HG03175 (cell line): ENCODE measurements around the gene DLD.
"Not testable (repeated sequence)": the region's sequence is repeated elsewhere in the genome, so short reads cannot be mapped to it uniquely, and the experiment has no call there.

Source experiments
- ATAC-seq: cut with Tn5 transposase; IDR thresholded peaks from one replicate; pipeline ENCODE4 v1.9.1; 2021; ENCODE audit warnings: mild to moderate bottlenecking, moderate library complexity; ENCODE audit not compliant: unreplicated experiment

The DLD gene

GRCh38 chr7:107940951-107941350, 50.0 kb downstream of the DLD start:
- ATAC-seq = no peak

GRCh38 chr7:107943018-107943417, 52.0 kb downstream of the DLD start:
- ATAC-seq = no peak

DNA sequence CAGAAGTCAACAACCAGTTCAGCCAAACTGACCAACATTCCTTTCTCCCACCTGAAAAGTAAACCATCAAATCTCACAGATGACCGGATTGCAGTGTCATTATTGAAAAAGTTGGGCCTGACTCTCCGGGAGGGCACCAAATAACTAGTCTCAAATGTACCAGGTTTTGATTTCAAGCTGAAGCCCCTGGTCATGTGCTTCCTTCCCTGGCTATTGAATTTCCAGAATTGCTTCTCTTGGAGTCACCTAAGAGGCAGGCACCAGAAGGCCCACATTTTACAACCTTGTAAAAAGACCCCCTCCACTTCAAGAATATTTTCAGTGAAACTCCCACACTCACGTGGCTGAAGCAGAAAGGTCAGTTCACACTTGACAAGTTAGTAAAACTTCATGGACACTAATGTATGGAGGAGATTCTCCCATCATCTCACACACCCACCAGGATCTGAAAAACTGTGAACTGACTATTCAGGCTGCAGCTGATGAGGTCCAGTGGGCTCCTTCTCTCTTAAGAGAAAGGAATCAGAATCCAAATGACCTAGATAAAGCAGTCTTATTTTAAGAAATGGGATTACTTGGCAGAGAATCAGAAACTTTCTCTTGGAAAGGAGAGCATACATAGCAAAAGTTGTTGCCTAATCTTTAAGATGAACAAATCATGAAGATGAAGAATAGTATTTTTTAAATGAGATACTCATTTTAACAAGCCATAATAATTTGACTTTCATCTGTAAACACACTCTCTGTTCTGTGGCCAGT, 53.6 kb downstream of the DLD start:
- no peak for ATAC-seq

GRCh38 chr7:107945332-107945731, 54.3 kb downstream of the DLD start:
- no peak for ATAC-seq

- ATAC-seq = no peak
Observed at GRCh38 chr7:107946451-107946850, 55.5 kb downstream of the DLD start.

- no peak for ATAC-seq
Observed at GRCh38 chr7:107946881-107947280, 55.9 kb downstream of the DLD start.

DNA sequence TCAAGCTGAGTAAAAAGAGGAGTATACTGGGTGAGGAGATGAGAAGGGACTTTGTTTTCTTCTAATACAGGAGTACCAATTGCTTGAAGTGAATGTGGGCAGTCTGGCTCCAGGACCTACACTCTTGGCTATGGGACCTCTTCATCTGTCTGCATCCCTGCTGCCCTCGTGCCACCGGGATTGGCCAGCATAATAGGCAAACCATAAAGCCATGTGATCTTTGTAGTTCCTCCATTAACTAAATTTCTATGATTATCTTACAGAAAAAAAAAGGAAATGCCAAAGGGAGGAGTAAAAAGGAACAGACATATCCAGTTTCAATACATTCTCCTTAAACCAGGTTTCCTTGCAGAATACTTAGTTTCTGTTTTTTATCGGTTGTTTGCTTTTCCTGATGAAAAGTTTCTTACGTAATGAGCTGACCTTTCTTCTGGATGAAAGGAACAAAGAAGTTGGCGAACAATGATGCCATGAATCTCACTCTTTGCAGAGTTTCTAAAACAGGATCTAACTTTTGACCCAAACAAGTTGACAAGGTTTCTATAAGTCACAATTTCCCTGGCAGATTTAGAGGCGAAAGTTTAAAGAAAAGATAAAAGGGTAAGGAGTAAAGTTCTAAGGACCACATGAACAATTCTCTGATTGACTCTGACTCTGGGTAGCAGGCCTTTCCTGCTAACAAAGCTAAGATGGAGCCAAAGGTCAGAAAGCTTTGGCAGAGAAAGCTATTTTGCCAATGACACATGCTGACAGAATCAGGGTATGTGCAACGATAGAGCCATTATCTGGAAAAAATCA, 57.9 kb downstream of the DLD start:
- ATAC-seq = no peak

GRCh38 chr7:107949443-107949935, 58.5 kb downstream of the DLD start:
- no peak for ATAC-seq

DNA sequence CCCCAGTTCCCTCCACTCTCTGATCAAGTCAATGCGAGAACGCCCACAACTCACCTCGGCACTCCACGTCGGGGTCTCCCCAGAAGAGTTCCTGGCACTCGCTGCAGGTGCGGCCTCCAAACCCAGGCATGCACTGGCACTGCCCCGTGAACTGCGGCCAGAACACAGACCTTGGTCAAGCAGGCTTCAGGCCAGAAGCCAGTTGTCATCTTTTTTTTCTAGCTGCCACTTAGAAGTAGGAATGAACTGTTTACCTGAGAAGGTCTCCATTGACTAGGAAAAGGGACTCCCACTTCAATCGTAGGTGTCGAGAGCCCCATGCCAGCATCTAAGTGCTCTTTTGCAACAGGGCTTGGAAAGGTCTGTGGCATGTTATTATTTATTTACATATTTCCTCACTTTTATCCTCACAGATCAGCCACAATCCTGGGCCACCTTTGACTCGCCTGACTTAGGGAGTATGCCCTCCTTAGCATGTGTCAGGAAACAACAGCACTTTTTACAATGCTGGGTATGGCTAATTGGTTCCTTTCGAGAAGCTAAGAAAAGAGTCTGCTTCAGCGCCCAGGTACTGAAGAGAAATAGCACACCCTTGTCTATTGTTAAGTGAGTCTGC, 60.3 kb downstream of the DLD start:
- no peak for ATAC-seq

DNA sequence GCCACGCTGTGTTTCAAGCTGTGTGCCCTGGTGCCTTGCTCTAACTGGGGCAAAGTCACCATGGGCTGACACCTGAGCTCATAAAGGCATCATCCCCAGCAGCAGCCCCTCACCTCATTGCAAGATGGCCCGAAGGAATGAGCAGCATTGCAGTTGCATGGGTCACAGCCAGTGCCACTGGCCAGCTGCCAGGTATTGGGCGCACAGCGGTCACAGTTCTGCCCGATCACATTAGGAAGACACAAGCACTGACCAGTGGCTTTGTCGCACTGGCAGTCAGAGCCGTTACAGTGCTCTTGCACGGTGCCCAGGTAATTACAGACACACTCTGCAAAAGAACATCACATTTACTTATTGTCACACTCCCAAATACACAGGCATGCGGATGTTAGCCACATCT, 60.9 kb downstream of the DLD start:
- ATAC-seq = no peak

- ATAC-seq = no peak
Observed at GRCh38 chr7:107953265-107953923, 62.4 kb downstream of the DLD start.

- no peak for ATAC-seq
Observed at GRCh38 chr7:107953924-107954303, 62.9 kb downstream of the DLD start.

- no peak for ATAC-seq
Observed at GRCh38 chr7:107955394-107955793, 64.4 kb downstream of the DLD start.

- not testable (repeated sequence) for ATAC-seq
Observed at GRCh38 chr7:107956950-107957349, 66.0 kb downstream of the DLD start.

DNA sequence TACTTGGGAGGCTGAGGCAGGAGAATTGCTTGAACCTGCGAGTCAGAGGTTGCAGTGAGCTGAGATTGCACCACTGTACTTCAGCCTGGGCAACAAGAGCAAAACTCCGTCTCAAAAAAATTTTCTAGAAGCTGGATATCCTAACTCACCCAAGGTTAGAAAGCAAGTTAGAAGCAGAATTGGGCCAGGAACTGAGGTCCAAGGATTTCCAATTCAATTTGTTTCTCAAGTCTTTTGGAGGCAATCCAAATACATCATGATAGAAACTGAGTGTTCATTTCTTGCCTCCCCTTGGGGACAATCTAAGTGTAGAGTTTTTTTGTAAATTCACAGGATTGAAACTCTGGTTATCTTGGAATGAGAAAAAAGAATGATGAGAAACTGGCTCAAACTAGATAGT, 66.5 kb downstream of the DLD start:
- ATAC-seq = no peak

DNA sequence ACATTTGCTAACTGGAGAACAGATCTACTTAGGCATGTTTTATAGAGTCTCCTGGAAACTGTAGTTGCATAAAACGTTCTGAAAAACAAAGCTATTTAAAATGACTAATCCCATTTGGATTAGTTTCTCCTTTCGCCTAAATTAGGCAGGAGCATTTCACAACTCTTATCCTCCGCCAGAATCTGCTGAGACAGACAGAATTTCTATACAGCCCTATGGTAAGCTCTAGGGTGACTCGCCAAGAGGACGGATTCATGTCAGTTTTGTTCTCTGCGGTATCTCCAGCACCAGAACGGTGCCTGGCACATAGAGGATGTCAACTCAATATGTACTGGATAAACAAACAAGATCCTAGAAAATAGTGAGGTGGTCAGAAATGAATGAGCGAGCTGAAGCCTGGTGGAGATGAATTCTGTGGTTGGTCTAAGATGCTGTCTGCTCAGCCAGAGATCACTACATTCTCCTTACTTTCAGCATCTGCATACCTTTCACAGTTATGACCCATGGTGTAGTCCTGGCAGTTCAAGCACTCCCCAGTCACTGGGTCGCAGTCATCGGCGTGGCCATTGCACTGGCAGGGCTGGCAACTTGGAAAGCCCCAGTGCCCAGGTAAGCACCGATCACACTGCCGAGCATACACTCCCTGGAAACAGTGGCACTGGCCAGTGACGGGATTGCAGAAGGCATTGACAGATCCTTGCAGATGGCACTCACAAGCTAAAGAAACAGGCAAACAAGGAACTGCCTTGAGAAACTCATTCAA, 68.0 kb downstream of the DLD start:
- ATAC-seq = no peak

DNA sequence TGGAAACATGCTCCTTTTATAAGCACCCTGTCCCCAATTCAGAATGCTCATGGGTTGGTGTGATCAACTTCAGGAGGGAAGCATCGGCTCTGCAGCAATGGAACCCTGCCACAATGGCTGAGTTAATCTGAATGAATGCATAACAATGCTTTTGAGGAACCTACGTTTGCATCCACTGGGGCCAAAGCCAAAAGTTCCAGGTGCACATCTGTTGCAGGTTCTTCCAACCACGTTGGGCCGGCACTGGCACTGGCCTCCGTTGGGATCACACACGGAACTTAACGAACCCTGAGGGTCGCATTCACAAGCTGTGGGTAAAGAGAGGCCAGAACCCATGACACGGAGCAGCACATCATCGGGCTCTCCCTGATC, 68.5 kb downstream of the DLD start:
- no peak for ATAC-seq

DNA sequence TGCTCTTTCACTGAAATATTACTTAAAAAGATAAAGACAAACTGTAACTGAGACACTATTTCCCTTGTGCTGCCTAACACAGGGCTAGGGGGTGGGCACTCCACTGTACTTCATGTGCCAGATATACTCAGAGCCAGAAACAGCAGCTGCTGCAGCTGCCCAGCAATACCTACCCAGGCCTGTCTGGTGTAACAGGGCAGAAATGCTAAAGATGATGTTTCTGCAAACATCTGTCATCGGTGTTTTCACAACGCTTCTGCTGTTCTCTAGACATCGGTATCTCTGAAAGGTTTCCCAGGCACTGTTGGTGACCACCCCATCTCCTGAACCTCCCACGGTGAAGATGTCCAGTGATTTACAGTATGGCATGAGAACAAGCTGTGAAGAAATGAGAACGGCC, 69.3 kb downstream of the DLD start:
- no peak for ATAC-seq

GRCh38 chr7:107961405-107961804, 70.4 kb downstream of the DLD start:
- ATAC-seq = no peak

GRCh38 chr7:107962817-107963216, 71.8 kb downstream of the DLD start:
- no peak for ATAC-seq

GRCh38 chr7:107964510-107964909, 73.5 kb downstream of the DLD start:
- ATAC-seq = no peak
